OCI-LY1 (cell line): ENCODE measurements around the gene TMEM143.
"Not testable (repeated sequence)": the region's sequence is repeated elsewhere in the genome, so short reads cannot be mapped to it uniquely, and the experiment has no call there.

Experiments
- H2AFZ ChIP-seq: fragments of 200-600 bp; sonication (generic), shearing (Covaris generic); 2 replicates; pipeline ENCODE4 v1.6.0; 2014; ENCODE audit warnings: antibody characterized with exemption, mild to moderate bottlenecking, low read length
- H3F3A ChIP-seq: fragments of 200-600 bp; sonication (generic), shearing (Covaris generic); 2 replicates; pipeline ENCODE4 v1.6.0; 2014; ENCODE audit warnings: mild to moderate bottlenecking, antibody characterized with exemption, low read length, moderate library complexity; ENCODE audit not compliant: insufficient read depth
- H3K27ac ChIP-seq: fragments of 200-600 bp; sonication (generic); 2 replicates; pipeline ENCODE4 v1.5.1; 2014; ENCODE audit warnings: low read length, mixed run types, mild to moderate bottlenecking, low read depth; ENCODE audit not compliant: poor library complexity, severe bottlenecking
- H3K27me3 ChIP-seq: fragments of 200-600 bp; sonication (generic); 2 replicates; pipeline ENCODE4 v1.6.0; 2014; ENCODE audit warnings: antibody characterized with exemption, mild to moderate bottlenecking, low read length, moderate library complexity; ENCODE audit not compliant: insufficient read depth
- H3K36me3 ChIP-seq: fragments of 200-600 bp; sonication (generic); 2 replicates; pipeline ENCODE4 v1.6.1; 2014; ENCODE audit warnings: mild to moderate bottlenecking, antibody characterized with exemption, low read length, moderate library complexity, mixed read lengths; ENCODE audit not compliant: insufficient read depth
- H3K4me1 ChIP-seq: fragments of 200-600 bp; sonication (generic); 2 replicates; pipeline ENCODE4 v1.5.1; 2014; ENCODE audit warnings: mild to moderate bottlenecking, low read length, moderate library complexity; ENCODE audit not compliant: insufficient read depth, severe bottlenecking
- H3K4me2 ChIP-seq: fragments of 200-600 bp; sonication (generic), shearing (Covaris generic); 2 replicates; pipeline ENCODE4 v1.6.1; 2014; ENCODE audit warnings: low read length
- H3K4me3 ChIP-seq: fragments of 200-600 bp; sonication (generic); 2 replicates; pipeline ENCODE4 v1.5.1; 2014; ENCODE audit warnings: low read length, low read depth, mild to moderate bottlenecking, mixed read lengths; ENCODE audit not compliant: poor library complexity, severe bottlenecking
- H3K79me2 ChIP-seq: fragments of 200-600 bp; shearing (Covaris generic); 2 replicates; pipeline ENCODE4 v1.6.1; 2016; ENCODE audit warnings: mixed run types, low read length, mixed read lengths; ENCODE audit not compliant: insufficient read depth
- H3K9ac ChIP-seq: fragments of 200-600 bp; sonication (generic), shearing (Covaris generic); 2 replicates; pipeline ENCODE4 v1.6.1; 2014; ENCODE audit warnings: mild to moderate bottlenecking, low read length, mixed read lengths
- H3K9me2 ChIP-seq: fragments of 200-600 bp; sonication (generic), shearing (Covaris generic); 2 replicates; pipeline ENCODE4 v1.6.1; 2014; ENCODE audit warnings: low read depth, mild to moderate bottlenecking, low read length, mixed read lengths
- H3K9me3 ChIP-seq: fragments of 200-600 bp; shearing (Covaris generic); 2 replicates; pipeline ENCODE4 v1.6.1; 2014; ENCODE audit warnings: low read length, mixed read lengths
- H4K20me1 ChIP-seq: fragments of 200-600 bp; sonication (generic), shearing (Covaris generic); 2 replicates; pipeline ENCODE4 v1.6.0; 2016; ENCODE audit warnings: mild to moderate bottlenecking, low read length; ENCODE audit not compliant: insufficient read depth
- CTCF ChIP-seq: fragments of 200-600 bp; sonication (generic), shearing (Covaris generic); IDR thresholded peaks from 2 replicates; pipeline ENCODE4 v1.5.1; 2017; ENCODE audit warnings: mild to moderate bottlenecking, antibody characterized with exemption, low read length, moderate library complexity, mixed read lengths
- EZH2 ChIP-seq: fragments of 200-600 bp; sonication (generic), shearing (Covaris generic); IDR thresholded peaks from 2 replicates; pipeline ENCODE4 v1.8.0; 2017; ENCODE audit warnings: borderline replicate concordance, mixed run types, mild to moderate bottlenecking, antibody characterized with exemption, low read length, moderate library complexity, mixed read lengths

Gene TMEM143

GRCh38 chr19:48392860-48393558 is 29.3 kb upstream of the TMEM143 start:
- no peaks in the 10 kb centered on the region for H4K20me1 ChIP-seq
- no peak overlapping the region for H3K4me3 ChIP-seq
- no peak overlapping the region for H2AFZ ChIP-seq
- no peaks in the 10 kb centered on the region for H3K79me2 ChIP-seq
- peaks cover 12% of the 10 kb centered on the region for H3K4me1 ChIP-seq
- no peaks in the 10 kb centered on the region for H3K9me3 ChIP-seq
- peak overlapping the region; percentile 21; the same call in 1 of the 2 replicates for H3K4me2 ChIP-seq
- no peaks in the 10 kb centered on the region for H3F3A ChIP-seq
- no peak overlapping the region for H3K9ac ChIP-seq
- H3K27ac ChIP-seq, result no peak overlapping the region
- no peak for TF ChIP-seq EZH2
- TF ChIP-seq CTCF, result no peak
- no peaks in the 10 kb centered on the region for H3K9me2 ChIP-seq
- peaks cover 6% of the 10 kb centered on the region; the same call in 1 of the 2 replicates for H3K27me3 ChIP-seq
- peaks cover 6% of the 10 kb centered on the region; the same call in 1 of the 2 replicates for H3K36me3 ChIP-seq

- H2AFZ ChIP-seq, H3K79me2 ChIP-seq, H4K20me1 ChIP-seq, H3F3A ChIP-seq, H3K27me3 ChIP-seq, H3K9ac ChIP-seq, H3K9me2 ChIP-seq, H3K9me3 ChIP-seq, H3K4me1 ChIP-seq, H3K27ac ChIP-seq: not testable (repeated sequence)
- Histone ChIP-seq H3K4me2 (peak overlapping the region; percentile 95; the same call in 1 of the 2 replicates), H3K4me3 (peak overlapping the region; percentile 98), H3K36me3 (peaks cover 13% of the 10 kb centered on the region; the same call in 1 of the 2 replicates)
These were observed 28.2 kb upstream of the TMEM143 start for GRCh38 chr19:48392006-48392344.

- Histone ChIP-seq H3K4me3 (peak within 1 kb of the TSS; percentile 98), H3F3A (no peaks in the 10 kb centered on the region), H3K36me3 (peaks cover 14% of the 10 kb centered on the region; the same call in 1 of the 2 replicates), H3K9me3 (no peaks in the 10 kb centered on the region), H3K27ac (peak within 1 kb of the TSS; percentile 58), H3K27me3 (no peaks in the 10 kb centered on the region; the same call in 1 of the 2 replicates), H3K4me2 (peak within 1 kb of the TSS; percentile 95), H2AFZ (peak within 1 kb of the TSS; percentile 38; the same call in 1 of the 2 replicates), H3K79me2 (no peaks in the 10 kb centered on the region), H4K20me1 (no peaks in the 10 kb centered on the region), H3K9me2 (no peaks in the 10 kb centered on the region), H3K9ac (peak within 1 kb of the TSS; percentile 98), H3K4me1 (peaks cover 5% of the 10 kb centered on the region)
- TF ChIP-seq CTCF (peak; percentile 85), EZH2 (no peak)
These were observed 27.6 kb upstream of the TMEM143 start, which contains the start of gene KDELR1 for GRCh38 chr19:48391100-48392005. KDELR1 (minus strand) TSS chr19:48391551; CDS start chr19:48391358, 193 bp downstream.
